GM12874 (cell line): ENCODE measurements around the gene TERT.

Experiments used
- CTCF ChIP-seq: IDR thresholded peaks from 2 replicates; pipeline ENCODE4 v1.5.1; 2011; ENCODE audit warnings: low read depth, mild to moderate bottlenecking, control low read depth, low read length, moderate library complexity; ENCODE audit not compliant: insufficient read depth

Gene TERT

GRCh38 chr5:1247811-1248210 is 47.1 kb downstream of the TERT start:
- TF ChIP-seq CTCF = no peak

GRCh38 chr5:1246711-1247431 is 48.0 kb downstream of the TERT start:
- no peak for TF ChIP-seq CTCF

- no peak for TF ChIP-seq CTCF
Observed at GRCh38 chr5:1245905-1246576, 48.8 kb downstream of the TERT start.

GRCh38 chr5:1244976-1245375 is 49.9 kb downstream of the TERT start:
- TF ChIP-seq CTCF = no peak

GRCh38 chr5:1244255-1244654 is 50.6 kb downstream of the TERT start:
- no peak for TF ChIP-seq CTCF

- no peak for TF ChIP-seq CTCF
Observed at GRCh38 chr5:1243487-1244130, 51.3 kb downstream of the TERT start.

- TF ChIP-seq CTCF = no peak
Observed at GRCh38 chr5:1242733-1243486, 52.0 kb downstream of the TERT start.
